Choroid plexus epithelial cell (primary cell): Measurements from ENCODE around the gene SLC27A6.
"Not testable (repeated sequence)": the region's sequence is repeated elsewhere in the genome, so short reads cannot be mapped to it uniquely, and the experiment has no call there.

Source experiments
- DNase-seq: peaks from one replicate; pipeline ENCODE4 v3.0.0-alpha.2; 2010; ENCODE audit warnings: low read depth
- H3K4me3 ChIP-seq: 2 replicates; pipeline ENCODE4 v1.5.1; 2011; ENCODE audit warnings: low read depth, mild to moderate bottlenecking, control low read depth, low read length, moderate library complexity
- TF ChIP-seq, protein P1 (sequence below): conservative IDR thresholded peaks from 2 replicates; pipeline ENCODE4 v1.5.1; 2011; ENCODE audit warnings: low read depth, mild to moderate bottlenecking, control low read depth, inconsistent platforms, low read length, moderate library complexity

Gene SLC27A6

DNA sequence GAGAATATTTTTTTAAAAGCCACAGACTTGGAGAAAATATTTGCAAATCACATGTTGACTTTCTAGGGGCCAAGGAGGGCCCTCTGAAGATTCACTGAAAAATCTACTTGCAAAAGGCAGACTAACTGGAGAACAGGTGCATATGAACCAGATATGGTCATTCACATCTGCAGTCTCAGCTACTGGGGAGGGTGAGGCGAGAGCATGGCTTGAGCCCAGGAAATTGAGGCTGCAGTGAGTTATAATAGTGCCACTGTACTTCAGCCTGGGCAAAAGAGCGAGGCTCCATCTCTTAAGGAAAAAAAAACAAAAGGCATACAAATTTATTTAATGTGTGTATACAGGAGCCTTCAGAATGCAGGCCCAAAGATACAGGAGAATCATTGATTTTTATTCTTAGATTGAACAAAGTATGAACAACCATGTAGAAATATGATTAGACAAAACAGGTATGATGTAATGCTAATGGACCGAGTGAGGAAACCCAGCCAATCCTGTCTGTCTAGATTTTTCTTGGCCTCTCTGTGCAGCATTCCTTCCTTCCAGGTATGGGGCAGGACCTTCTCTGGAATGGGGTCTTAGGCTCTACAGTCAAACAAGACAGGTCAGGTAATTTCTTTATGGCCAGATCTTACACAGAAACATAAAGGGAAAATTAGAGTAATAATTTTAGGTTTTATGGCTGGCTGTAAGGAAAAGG lies 15.3 kb upstream of the SLC27A6 start:
- H3K4me3 ChIP-seq = no peak overlapping the region
- TF ChIP-seq, protein P1, sequence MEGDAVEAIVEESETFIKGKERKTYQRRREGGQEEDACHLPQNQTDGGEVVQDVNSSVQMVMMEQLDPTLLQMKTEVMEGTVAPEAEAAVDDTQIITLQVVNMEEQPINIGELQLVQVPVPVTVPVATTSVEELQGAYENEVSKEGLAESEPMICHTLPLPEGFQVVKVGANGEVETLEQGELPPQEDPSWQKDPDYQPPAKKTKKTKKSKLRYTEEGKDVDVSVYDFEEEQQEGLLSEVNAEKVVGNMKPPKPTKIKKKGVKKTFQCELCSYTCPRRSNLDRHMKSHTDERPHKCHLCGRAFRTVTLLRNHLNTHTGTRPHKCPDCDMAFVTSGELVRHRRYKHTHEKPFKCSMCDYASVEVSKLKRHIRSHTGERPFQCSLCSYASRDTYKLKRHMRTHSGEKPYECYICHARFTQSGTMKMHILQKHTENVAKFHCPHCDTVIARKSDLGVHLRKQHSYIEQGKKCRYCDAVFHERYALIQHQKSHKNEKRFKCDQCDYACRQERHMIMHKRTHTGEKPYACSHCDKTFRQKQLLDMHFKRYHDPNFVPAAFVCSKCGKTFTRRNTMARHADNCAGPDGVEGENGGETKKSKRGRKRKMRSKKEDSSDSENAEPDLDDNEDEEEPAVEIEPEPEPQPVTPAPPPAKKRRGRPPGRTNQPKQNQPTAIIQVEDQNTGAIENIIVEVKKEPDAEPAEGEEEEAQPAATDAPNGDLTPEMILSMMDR = no peak
- DNase-seq = no peak

DNA sequence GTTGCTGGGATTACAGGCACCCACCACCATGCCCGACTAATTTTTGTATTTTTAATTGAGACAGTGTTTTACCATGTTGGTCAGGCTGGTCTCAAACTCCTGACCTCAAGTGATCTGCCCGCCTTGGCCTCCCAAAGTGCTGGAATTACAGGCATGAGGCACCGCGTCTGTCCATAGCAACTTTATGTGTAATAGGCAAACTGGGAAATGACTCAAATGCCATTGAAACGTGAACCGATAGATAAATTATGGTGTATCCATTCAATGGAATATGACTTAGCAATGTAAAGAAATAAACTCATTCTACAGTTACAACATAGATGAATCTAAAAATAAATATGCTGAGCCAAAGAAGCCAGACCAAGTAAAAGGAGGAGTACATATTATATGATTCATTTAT lies 14.0 kb upstream of the SLC27A6 start:
- DNase-seq, H3K4me3 ChIP-seq: not testable (repeated sequence)

DNA sequence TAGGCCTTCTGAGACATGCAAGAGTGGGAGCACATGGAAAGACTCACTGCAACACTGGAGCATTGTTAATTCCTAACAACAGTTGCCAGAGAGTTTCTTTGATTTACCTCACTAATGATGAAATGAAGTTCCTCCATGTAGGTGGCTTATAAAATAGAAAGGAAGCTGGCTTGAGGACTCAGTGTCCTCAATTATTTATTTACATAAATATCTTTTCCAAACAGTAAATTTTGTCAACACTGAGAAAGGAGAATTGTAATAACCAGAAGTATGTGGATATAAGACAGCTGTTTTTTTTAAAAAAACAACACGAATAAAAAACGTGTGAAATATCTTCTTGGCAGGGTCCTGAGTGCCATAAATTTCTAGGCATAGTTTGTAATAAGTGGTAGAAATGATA lies 9.1 kb upstream of the SLC27A6 start:
- TF ChIP-seq, protein P1 = no peak
- no peak for DNase-seq
- H3K4me3 ChIP-seq = no peak overlapping the region

DNA sequence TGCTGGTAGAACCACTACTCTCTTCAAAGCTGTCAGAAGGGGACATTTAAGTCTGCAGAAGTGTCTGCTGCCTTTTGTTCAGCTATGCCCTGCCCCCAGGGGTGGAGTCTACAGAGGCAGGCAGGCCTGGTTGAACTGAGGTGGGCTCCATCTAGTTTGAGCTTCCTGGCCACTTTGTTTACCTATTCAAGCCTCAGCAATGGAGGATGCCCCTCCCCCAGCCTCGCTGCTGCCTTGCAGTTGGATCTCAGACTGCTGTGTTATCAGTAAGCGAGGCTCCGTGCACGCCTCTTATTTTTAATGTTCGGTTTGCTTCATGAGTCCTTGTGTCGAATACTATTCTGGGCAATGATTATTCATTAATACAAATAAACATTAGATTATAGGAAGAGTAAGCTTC lies 3.1 kb upstream of the SLC27A6 start:
- TF ChIP-seq, protein P1 = no peak
- DNase-seq = no peak
- no peak overlapping the region for H3K4me3 ChIP-seq

DNA sequence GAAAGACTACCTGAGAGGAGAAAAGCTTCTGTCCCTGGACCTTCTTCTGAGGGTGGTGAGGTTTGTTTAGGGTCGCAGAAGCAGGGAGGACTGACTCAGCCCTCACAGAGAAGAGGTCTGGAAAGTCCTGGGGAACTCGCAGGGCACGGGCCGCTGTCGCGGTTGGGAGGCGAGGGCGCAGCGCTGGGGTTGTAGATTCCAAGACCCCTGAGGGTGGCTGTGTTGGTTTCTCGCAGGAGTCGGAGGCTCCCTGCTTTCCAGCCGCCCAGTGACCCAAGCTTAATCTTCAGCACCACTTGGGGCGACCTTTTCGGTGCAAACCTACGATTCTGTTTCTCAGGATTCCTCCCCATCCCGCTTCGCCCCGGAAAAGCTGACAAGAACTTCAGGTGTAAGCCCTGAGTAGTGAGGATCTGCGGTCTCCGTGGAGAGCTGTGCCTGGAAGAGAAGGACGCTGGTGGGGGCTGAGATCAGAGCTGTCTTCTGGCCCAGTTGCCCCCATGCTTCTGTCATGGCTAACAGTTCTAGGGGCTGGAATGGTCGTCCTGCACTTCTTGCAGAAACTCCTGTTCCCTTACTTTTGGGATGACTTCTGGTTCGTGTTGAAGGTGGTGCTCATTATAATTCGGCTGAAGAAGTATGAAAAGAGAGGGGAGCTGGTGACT lies 482 bp downstream of the SLC27A6 start:
- peak overlapping the region; percentile 48 for H3K4me3 ChIP-seq
- TF ChIP-seq, protein P1 = no peak
- no peak for DNase-seq

DNA sequence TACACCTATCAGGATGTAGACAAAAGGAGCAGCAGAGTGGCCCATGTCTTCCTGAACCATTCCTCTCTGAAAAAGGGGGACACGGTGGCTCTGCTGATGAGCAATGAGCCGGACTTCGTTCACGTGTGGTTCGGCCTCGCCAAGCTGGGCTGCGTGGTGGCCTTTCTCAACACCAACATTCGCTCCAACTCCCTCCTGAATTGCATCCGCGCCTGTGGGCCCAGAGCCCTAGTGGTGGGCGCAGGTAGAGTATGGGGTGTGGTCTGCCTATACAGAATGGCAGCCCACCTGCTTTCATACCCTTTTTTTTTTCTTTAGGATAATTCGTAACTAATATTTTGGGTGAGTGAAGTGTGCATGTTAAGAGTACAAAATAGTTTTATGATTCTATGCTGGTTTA lies 1.1 kb downstream of the SLC27A6 start:
- no peak for DNase-seq
- TF ChIP-seq, protein P1 = no peak
- H3K4me3 ChIP-seq = no peak overlapping the region

DNA sequence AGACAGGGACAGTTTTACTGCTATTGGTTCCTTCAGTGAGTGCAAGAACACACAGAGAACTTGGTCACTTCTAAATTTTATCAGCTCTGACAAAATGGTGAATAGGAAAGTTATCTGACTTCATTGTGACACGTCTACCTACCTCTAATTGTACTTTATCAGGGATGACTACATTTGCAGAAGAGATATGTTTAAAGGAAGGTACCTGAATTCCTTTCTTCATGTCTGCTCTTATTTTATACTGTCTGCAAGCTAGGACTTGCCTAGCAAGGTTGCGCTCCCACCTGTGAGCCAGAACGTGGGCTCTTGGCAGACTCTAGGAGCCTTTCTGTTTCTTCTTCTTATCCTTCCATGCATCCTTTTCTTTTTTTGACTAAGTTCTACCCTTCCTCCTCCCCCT lies 1.6 kb downstream of the SLC27A6 start:
- no peak overlapping the region for H3K4me3 ChIP-seq
- DNase-seq = no peak
- TF ChIP-seq, protein P1 = no peak
